Measurements from ENCODE around the gene EML6.

EML6 gene

GRCh38 chr2:55010149-55010591, 286.7 kb downstream of the EML6 start:
- ChIA-PET CTCF (interaction anchor here (0.6 kb wide), 1 partner anchor 22 kb away, joined by 4 read pairs; no protein-coding TSS in a partner anchor), POLR2A (ENCODE audit: low non-redundant PET) (interaction anchor here (0.6 kb wide), 1 partner anchor 183 kb away, joined by 8 read pairs; no protein-coding TSS in a partner anchor)
- no peak for TF ChIP-seq CTCF (conservative IDR thresholded peaks at IDR 0.05; ENCODE audit: low read depth)
- H3K27ac ChIP-seq = no peak overlapping the region
- DNase-seq (ENCODE audit: low spot score) = peak; percentile 34

- peak overlapping the region; percentile 71 for H3K27ac ChIP-seq
- ChIA-PET CTCF (interaction anchor here (0.5 to 0.8 kb wide), 2 partner anchors 111 to 163 kb away, joined by 3 to 4 read pairs; no protein-coding TSS in a partner anchor), POLR2A (ENCODE audit: low non-redundant PET) (no interaction called here)
- DNase-seq (ENCODE audit: low spot score) = no peak
- no peak for TF ChIP-seq CTCF (conservative IDR thresholded peaks at IDR 0.05; ENCODE audit: low read depth)
Measured at GRCh38 chr2:55010915-55011314, 287.5 kb downstream of the EML6 start.

GRCh38 chr2:55011831-55012671, 288.6 kb downstream of the EML6 start:
- ChIA-PET CTCF (interaction anchor here (0.6 to 2.5 kb wide), 3 partner anchors 112 to 163 kb away, joined by 3 to 14 read pairs (median 3); no protein-coding TSS in a partner anchor), POLR2A (ENCODE audit: low non-redundant PET) (no interaction called here)
- no peak overlapping the region for H3K27ac ChIP-seq
- TF ChIP-seq CTCF (conservative IDR thresholded peaks at IDR 0.05; ENCODE audit: low read depth) = no peak
- DNase-seq (ENCODE audit: low spot score) = no peak

- no peak for DNase-seq (ENCODE audit: low spot score)
- TF ChIP-seq CTCF (conservative IDR thresholded peaks at IDR 0.05; ENCODE audit: low read depth) = no peak
- ChIA-PET CTCF (interaction anchor here (0.6 to 2.5 kb wide), 6 partner anchors 36 to 939 kb away, joined by 3 to 14 read pairs (median 4); no protein-coding TSS in a partner anchor), POLR2A (ENCODE audit: low non-redundant PET) (no interaction called here)
- no peak overlapping the region for H3K27ac ChIP-seq
Measured at GRCh38 chr2:55012672-55013484, 289.4 kb downstream of the EML6 start.

GRCh38 chr2:55013936-55014335, 290.5 kb downstream of the EML6 start:
- H3K27ac ChIP-seq = no peak overlapping the region
- DNase-seq (ENCODE audit: low spot score) = no peak
- ChIA-PET POLR2A (ENCODE audit: low non-redundant PET) (no interaction called here), CTCF (interaction anchor here (0.6 to 2.5 kb wide), 5 partner anchors 24 to 199 kb away, joined by 3 to 14 read pairs (median 4); no protein-coding TSS in a partner anchor)
- TF ChIP-seq CTCF (conservative IDR thresholded peaks at IDR 0.05; ENCODE audit: low read depth) = peak; percentile 38; the same call in 1 of the 2 replicates

Data from RWPE1 (cell line).